Fibroblast of gingiva (primary cell): Measurements from ENCODE around the gene ADARB1.

Source experiments
- DNase-seq: peaks from one replicate; pipeline ENCODE4 v3.0.0-alpha.2; 2011; ENCODE audit warnings: low read depth

ADARB1 gene

GRCh38 chr21:45152265-45152746 lies 77.9 kb downstream of the ADARB1 start:
- DNase-seq: no peak

GRCh38 chr21:45153358-45154318 lies 79.3 kb downstream of the ADARB1 start:
- DNase-seq: no peak

GRCh38 chr21:45154511-45155508 lies 80.4 kb downstream of the ADARB1 start:
- DNase-seq: peak; percentile 27

GRCh38 chr21:45155910-45156309 lies 81.5 kb downstream of the ADARB1 start:
- DNase-seq: no peak

GRCh38 chr21:45156459-45156858 lies 82.1 kb downstream of the ADARB1 start:
- DNase-seq: no peak

- DNase-seq: no peak
These were observed 83.6 kb downstream of the ADARB1 start for GRCh38 chr21:45157932-45158331.

GRCh38 chr21:45158491-45159423 lies 84.4 kb downstream of the ADARB1 start:
- DNase-seq: no peak

GRCh38 chr21:45160198-45160597 lies 85.8 kb downstream of the ADARB1 start:
- DNase-seq: no peak

GRCh38 chr21:45161038-45161945 lies 86.9 kb downstream of the ADARB1 start:
- DNase-seq: no peak

- no peak for DNase-seq
These were observed 87.7 kb downstream of the ADARB1 start for GRCh38 chr21:45162115-45162514.

- DNase-seq: no peak
These were observed 88.4 kb downstream of the ADARB1 start for GRCh38 chr21:45162809-45163208.

GRCh38 chr21:45163413-45164123 lies 89.2 kb downstream of the ADARB1 start:
- no peak for DNase-seq

- DNase-seq: peak; percentile 10
These were observed 89.7 kb downstream of the ADARB1 start for GRCh38 chr21:45164124-45164511.

GRCh38 chr21:45164838-45165237 lies 90.5 kb downstream of the ADARB1 start:
- no peak for DNase-seq

- DNase-seq: no peak
These were observed 92.6 kb downstream of the ADARB1 start for GRCh38 chr21:45166931-45167330.

GRCh38 chr21:45167796-45168222 lies 93.4 kb downstream of the ADARB1 start:
- peak; percentile 78 for DNase-seq

GRCh38 chr21:45168522-45168921 lies 94.1 kb downstream of the ADARB1 start:
- no peak for DNase-seq

GRCh38 chr21:45169001-45169400 lies 94.6 kb downstream of the ADARB1 start:
- no peak for DNase-seq

- DNase-seq: no peak
These were observed 95.3 kb downstream of the ADARB1 start for GRCh38 chr21:45169682-45170081.
